Panc1 (cell line): ENCODE results near the gene PXDN. TPM values are rescaled to one million over a fixed set of nuclear protein-coding genes. Genes with fewer than 3 reads are reported as not detected.

ENCODE experiments used
- ATAC-seq: fragments of 200-7000 bp; cut with Tn5 transposase; 2 replicates; pipeline ENCODE4 v1.9.1; 2020; ENCODE audit warnings: mild to moderate bottlenecking, moderate library complexity
- BruUV-seq: library from RNA; stranded (reverse); fragments of 400-500 nt; replicated peaks from 2 replicates; lab custom pipeline; 2021; lab: Mats Ljungman, UMichigan
- CTCF ChIA-PET: fragments of 300-600 bp; sonication (Branson Sonifier 250); formaldehyde crosslinking; loops from one replicate; lab custom pipeline; 2022; ENCODE audit warnings: antibody characterized with exemption; lab: Charles Lee
- POLR2A ChIA-PET: fragments of 300-600 bp; sonication (Branson Sonifier 250); formaldehyde crosslinking; loops from one replicate; lab custom pipeline; 2022; ENCODE audit warnings: antibody characterized with exemption; lab: Charles Lee
- DNase-seq: peaks from one replicate; pipeline ENCODE4 v3.0.0-alpha.2; 2010; ENCODE audit warnings: low read depth, low spot score
- H3K27ac ChIP-seq: 2 replicates; pipeline ENCODE4 v1.5.1; 2011; ENCODE audit warnings: mild to moderate bottlenecking, low read length, inconsistent platforms
- H3K27me3 ChIP-seq: fragments of 200-500 bp; sonication (Bioruptor generic); 2 replicates; pipeline ENCODE4 v1.6.0; 2014; ENCODE audit warnings: low read length, inconsistent platforms; ENCODE audit not compliant: control insufficient read depth, insufficient read depth
- H3K36me3 ChIP-seq: fragments of 200-500 bp; sonication (Bioruptor generic); 2 replicates; pipeline ENCODE4 v1.5.1; 2014; ENCODE audit warnings: inconsistent platforms, mild to moderate bottlenecking, low read length, moderate library complexity; ENCODE audit not compliant: control insufficient read depth, insufficient read depth
- H3K4me1 ChIP-seq: 2 replicates; pipeline ENCODE4 v1.5.1; 2011; ENCODE audit warnings: inconsistent platforms, mild to moderate bottlenecking, low read length, moderate library complexity; ENCODE audit not compliant: control insufficient read depth, insufficient read depth
- H3K4me3 ChIP-seq, 2 experiments: 2 replicates each; pipeline ENCODE4 v1.5.1; 2011 to 2012; ENCODE audit warnings: low read depth in 2 of 2, low read length in 2 of 2, mild to moderate bottlenecking in 2 of 2, inconsistent platforms in 1 of 2, moderate library complexity in 1 of 2
- H3K9me3 ChIP-seq: fragments of 200-500 bp; sonication (Bioruptor generic); 2 replicates; pipeline ENCODE4 v1.5.1; 2014; ENCODE audit warnings: low read depth, mild to moderate bottlenecking, inconsistent platforms, low read length, moderate library complexity; ENCODE audit not compliant: control insufficient read depth, insufficient read depth
- CTCF ChIP-seq: fragments of 450-650 bp; IDR thresholded peaks from 2 replicates; pipeline ENCODE4 v1.5.1; 2017; ENCODE audit warnings: mild to moderate bottlenecking
- POLR2AphosphoS5 ChIP-seq: IDR thresholded peaks from 2 replicates; pipeline ENCODE4 v1.6.1; 2012; ENCODE audit warnings: mild to moderate bottlenecking, low read depth, low read length, moderate library complexity
- REST ChIP-seq, 2 experiments: IDR thresholded peaks; 2 replicates each; pipeline ENCODE4 v1.6.1; 2011 to 2012; ENCODE audit warnings: low read depth in 2 of 2, control low read depth in 1 of 2, low read length in 1 of 2, mild to moderate bottlenecking in 1 of 2, moderate library complexity in 1 of 2; ENCODE audit not compliant: insufficient read depth in 1 of 2
- SIN3A ChIP-seq: IDR thresholded peaks from 2 replicates; pipeline ENCODE4 v1.6.1; 2012; ENCODE audit warnings: low read depth, mild to moderate bottlenecking, low read length, moderate library complexity, borderline replicate concordance; ENCODE audit not compliant: insufficient read depth
- TCF7L2 ChIP-seq: IDR thresholded peaks from 2 replicates; pipeline ENCODE4 v1.6.1; 2011; ENCODE audit warnings: mild to moderate bottlenecking, low read depth, low read length, inconsistent platforms
- in situ Hi-C: cut with HindIII; loops from 2 replicates; pipeline ENCODE4 v1.10.0; 2016; ENCODE audit warnings: low sequenced_read_pairs, low pct_unique_long_range_greater_than_20kb
- intact Hi-C: fragments of 100-400 bp; cut with micrococcal nuclease; formaldehyde crosslinking; loops from one replicate; pipeline ENCODE4 v1.10.0; 2022; ENCODE audit not compliant: unreplicated experiment
- total RNA-seq: library from RNA; stranded (reverse); gene quantifications from one replicate; pipeline ENCODE4 v1.2.1, GENCODE V29; 2021; ENCODE audit not compliant: unreplicated experiment

PXDN gene
- total RNA-seq, 1 experiment from 2014 or later: 2.5 TPM

- no peak for TF ChIP-seq POLR2AphosphoS5
- CTCF ChIA-PET: no interaction called here
- Histone ChIP-seq H3K27ac (peak overlapping the region; percentile 48; the same call in 1 of the 2 replicates), H3K36me3 (no peaks in the 10 kb centered on the region), H3K4me1 (peaks cover 2% of the 10 kb centered on the region; the same call in 1 of the 2 replicates), H3K4me3 (no peak overlapping the region), H3K9me3 (no peaks in the 10 kb centered on the region; the same call in 1 of the 2 replicates), H3K27me3 (no peaks in the 10 kb centered on the region)
- DNase-seq: no peak
- no TSS peak for BruUV-seq
- in situ Hi-C loops: no loop called here
- ATAC-seq: no peak
- intact Hi-C loops: no loop called here
- POLR2A ChIA-PET: no interaction called here
These were observed 4.9 kb downstream of the PXDN start for GRCh38 chr2:1739322-1739957.

GRCh38 chr2:1738646-1739302 is 5.5 kb downstream of the PXDN start:
- Histone ChIP-seq H3K9me3 (no peaks in the 10 kb centered on the region; the same call in 1 of the 2 replicates), H3K4me3 (no peak overlapping the region), H3K27me3 (no peaks in the 10 kb centered on the region), H3K36me3 (no peaks in the 10 kb centered on the region), H3K27ac (no peak overlapping the region; the same call in 1 of the 2 replicates), H3K4me1 (peaks cover 2% of the 10 kb centered on the region; the same call in 1 of the 2 replicates)
- TF ChIP-seq REST (IDR thresholded peaks at IDR 0.05; ENCODE audit: insufficient read depth in 1 of 2, low read depth in 2 of 2, low read length in 1 of 2): no peak
- TF ChIP-seq TCF7L2: no peak
- no peak for TF ChIP-seq POLR2AphosphoS5
- TF ChIP-seq SIN3A: no peak
- no peak for TF ChIP-seq CTCF
- intact Hi-C loops: no loop called here
- in situ Hi-C loops: no loop called here
- no TSS peak for BruUV-seq
- ChIA-PET CTCF (no interaction called here), POLR2A (no interaction called here)
- no peak for ATAC-seq
- no peak for DNase-seq

- POLR2A ChIA-PET: no interaction called here
- H3K27me3 ChIP-seq: no peaks in the 10 kb centered on the region
- TF ChIP-seq SIN3A (no peak), CTCF (no peak)
- CTCF ChIA-PET: interaction anchor here (0.7 kb wide), 1 partner anchor 8 kb away, joined by 7 read pairs; no protein-coding TSS in a partner anchor
- intact Hi-C loops (no loop called here), in situ Hi-C loops (no loop called here)
- no peaks in the 10 kb centered on the region; the same call in 1 of the 2 replicates for H3K9me3 ChIP-seq
- H3K36me3 ChIP-seq: no peaks in the 10 kb centered on the region
- no peak for DNase-seq
- BruUV-seq: no TSS peak
- peaks cover 2% of the 10 kb centered on the region; the same call in 1 of the 2 replicates for H3K4me1 ChIP-seq
- no peak overlapping the region for H3K27ac ChIP-seq
- ATAC-seq: no peak
- H3K4me3 ChIP-seq: no peak overlapping the region
These were observed 6.2 kb downstream of the PXDN start for GRCh38 chr2:1738163-1738562.
